ENCODE data around the gene SLC4A2. TPM values are rescaled to one million over a fixed set of nuclear protein-coding genes. Genes with fewer than 3 reads are reported as not detected.

Gene SLC4A2
- total and polyA plus RNA-seq, 2 of the 8 experiments (the other 6 are each of a cell fraction or from before 2014, with no cell fraction given), result 72.6 to 147 TPM

- TF ChIP-seq, protein P1, sequence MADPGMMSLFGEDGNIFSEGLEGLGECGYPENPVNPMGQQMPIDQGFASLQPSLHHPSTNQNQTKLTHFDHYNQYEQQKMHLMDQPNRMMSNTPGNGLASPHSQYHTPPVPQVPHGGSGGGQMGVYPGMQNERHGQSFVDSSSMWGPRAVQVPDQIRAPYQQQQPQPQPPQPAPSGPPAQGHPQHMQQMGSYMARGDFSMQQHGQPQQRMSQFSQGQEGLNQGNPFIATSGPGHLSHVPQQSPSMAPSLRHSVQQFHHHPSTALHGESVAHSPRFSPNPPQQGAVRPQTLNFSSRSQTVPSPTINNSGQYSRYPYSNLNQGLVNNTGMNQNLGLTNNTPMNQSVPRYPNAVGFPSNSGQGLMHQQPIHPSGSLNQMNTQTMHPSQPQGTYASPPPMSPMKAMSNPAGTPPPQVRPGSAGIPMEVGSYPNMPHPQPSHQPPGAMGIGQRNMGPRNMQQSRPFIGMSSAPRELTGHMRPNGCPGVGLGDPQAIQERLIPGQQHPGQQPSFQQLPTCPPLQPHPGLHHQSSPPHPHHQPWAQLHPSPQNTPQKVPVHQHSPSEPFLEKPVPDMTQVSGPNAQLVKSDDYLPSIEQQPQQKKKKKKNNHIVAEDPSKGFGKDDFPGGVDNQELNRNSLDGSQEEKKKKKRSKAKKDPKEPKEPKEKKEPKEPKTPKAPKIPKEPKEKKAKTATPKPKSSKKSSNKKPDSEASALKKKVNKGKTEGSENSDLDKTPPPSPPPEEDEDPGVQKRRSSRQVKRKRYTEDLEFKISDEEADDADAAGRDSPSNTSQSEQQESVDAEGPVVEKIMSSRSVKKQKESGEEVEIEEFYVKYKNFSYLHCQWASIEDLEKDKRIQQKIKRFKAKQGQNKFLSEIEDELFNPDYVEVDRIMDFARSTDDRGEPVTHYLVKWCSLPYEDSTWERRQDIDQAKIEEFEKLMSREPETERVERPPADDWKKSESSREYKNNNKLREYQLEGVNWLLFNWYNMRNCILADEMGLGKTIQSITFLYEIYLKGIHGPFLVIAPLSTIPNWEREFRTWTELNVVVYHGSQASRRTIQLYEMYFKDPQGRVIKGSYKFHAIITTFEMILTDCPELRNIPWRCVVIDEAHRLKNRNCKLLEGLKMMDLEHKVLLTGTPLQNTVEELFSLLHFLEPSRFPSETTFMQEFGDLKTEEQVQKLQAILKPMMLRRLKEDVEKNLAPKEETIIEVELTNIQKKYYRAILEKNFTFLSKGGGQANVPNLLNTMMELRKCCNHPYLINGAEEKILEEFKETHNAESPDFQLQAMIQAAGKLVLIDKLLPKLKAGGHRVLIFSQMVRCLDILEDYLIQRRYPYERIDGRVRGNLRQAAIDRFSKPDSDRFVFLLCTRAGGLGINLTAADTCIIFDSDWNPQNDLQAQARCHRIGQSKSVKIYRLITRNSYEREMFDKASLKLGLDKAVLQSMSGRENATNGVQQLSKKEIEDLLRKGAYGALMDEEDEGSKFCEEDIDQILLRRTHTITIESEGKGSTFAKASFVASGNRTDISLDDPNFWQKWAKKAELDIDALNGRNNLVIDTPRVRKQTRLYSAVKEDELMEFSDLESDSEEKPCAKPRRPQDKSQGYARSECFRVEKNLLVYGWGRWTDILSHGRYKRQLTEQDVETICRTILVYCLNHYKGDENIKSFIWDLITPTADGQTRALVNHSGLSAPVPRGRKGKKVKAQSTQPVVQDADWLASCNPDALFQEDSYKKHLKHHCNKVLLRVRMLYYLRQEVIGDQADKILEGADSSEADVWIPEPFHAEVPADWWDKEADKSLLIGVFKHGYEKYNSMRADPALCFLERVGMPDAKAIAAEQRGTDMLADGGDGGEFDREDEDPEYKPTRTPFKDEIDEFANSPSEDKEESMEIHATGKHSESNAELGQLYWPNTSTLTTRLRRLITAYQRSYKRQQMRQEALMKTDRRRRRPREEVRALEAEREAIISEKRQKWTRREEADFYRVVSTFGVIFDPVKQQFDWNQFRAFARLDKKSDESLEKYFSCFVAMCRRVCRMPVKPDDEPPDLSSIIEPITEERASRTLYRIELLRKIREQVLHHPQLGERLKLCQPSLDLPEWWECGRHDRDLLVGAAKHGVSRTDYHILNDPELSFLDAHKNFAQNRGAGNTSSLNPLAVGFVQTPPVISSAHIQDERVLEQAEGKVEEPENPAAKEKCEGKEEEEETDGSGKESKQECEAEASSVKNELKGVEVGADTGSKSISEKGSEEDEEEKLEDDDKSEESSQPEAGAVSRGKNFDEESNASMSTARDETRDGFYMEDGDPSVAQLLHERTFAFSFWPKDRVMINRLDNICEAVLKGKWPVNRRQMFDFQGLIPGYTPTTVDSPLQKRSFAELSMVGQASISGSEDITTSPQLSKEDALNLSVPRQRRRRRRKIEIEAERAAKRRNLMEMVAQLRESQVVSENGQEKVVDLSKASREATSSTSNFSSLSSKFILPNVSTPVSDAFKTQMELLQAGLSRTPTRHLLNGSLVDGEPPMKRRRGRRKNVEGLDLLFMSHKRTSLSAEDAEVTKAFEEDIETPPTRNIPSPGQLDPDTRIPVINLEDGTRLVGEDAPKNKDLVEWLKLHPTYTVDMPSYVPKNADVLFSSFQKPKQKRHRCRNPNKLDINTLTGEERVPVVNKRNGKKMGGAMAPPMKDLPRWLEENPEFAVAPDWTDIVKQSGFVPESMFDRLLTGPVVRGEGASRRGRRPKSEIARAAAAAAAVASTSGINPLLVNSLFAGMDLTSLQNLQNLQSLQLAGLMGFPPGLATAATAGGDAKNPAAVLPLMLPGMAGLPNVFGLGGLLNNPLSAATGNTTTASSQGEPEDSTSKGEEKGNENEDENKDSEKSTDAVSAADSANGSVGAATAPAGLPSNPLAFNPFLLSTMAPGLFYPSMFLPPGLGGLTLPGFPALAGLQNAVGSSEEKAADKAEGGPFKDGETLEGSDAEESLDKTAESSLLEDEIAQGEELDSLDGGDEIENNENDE (IDR thresholded peaks at IDR 0.05; ENCODE audit: insufficient replicate concordance, low read length), result no peak
- TF ChIP-seq TCF12 (IDR thresholded peaks at IDR 0.05; ENCODE audit: low read depth, low read length), result no peak
- TF ChIP-seq, protein P2, sequence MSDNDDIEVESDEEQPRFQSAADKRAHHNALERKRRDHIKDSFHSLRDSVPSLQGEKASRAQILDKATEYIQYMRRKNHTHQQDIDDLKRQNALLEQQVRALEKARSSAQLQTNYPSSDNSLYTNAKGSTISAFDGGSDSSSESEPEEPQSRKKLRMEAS (IDR thresholded peaks at IDR 0.05), result peak; percentile 99
- no peak for TF ChIP-seq RBBP5 (IDR thresholded peaks at IDR 0.05; ENCODE audit: borderline replicate concordance, low read depth, low read length)
- no peak for TF ChIP-seq SP2 (IDR thresholded peaks at IDR 0.05; ENCODE audit: low read length)
- peak; percentile 91 for TF ChIP-seq ASH2L (IDR thresholded peaks at IDR 0.05; ENCODE audit: low read length)
- peak; percentile 90 for TF ChIP-seq RNF2 (IDR thresholded peaks at IDR 0.05; ENCODE audit: borderline replicate concordance, low read depth, low read length, missing control alignments, poor library complexity, severe bottlenecking)
- TF ChIP-seq KDM1A (IDR thresholded peaks at IDR 0.05; ENCODE audit: borderline replicate concordance, low read length), result peak; percentile 85; the same call in 1 of the 2 replicates
Measured at GRCh38 chr7:151018421-151019129, 40.8 kb upstream of the SLC4A2 start (continued).

Data from H1 (cell line).